ENCODE results near the gene IFFO2. TPM values are rescaled to one million over a fixed set of nuclear protein-coding genes. Genes with fewer than 3 reads are reported as not detected.

The IFFO2 gene
- total and polyA plus RNA-seq, 2 of the 13 experiments (the other 11 are each of a cell fraction or from before 2014, with no cell fraction given), result 7.3 to 16.7 TPM

DNA sequence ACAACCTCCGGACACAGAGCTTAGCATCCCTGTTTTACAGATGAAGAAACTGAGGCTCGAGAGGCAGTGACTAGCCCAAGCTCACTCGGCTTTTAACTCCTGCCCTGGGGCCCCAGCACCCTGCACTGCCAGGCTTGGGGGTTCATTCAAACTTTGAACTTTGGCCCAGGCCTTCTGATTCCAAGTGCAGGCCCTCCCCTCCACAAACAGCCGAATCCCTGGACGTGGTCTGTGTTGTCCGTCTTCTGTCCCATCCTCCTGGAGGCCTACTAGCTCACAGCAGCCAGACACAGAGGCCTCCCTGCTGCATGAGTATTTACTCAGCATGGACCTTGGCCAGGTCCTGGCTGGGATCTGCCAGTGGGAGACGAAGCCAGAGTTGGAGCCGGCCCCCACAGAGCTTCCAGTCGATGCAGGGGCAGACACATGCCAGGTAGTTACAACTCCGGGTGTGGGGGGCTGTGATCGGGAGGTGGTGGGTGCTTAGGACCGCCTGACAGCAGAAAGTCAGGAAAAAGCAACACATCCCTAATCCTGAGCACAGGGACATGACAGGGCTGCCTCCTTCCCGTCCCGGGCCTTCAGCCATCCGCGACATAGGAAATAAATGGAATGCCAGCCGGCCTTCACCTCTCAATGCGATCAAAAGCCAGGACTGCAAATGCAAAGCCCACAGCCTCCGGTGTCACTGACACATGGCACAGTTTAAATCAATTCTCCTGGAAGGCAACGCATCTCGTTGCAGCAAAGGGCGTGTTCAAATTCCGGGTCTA lies 7.4 kb downstream of the IFFO2 start (continued):
- TF ChIP-seq, protein P1, sequence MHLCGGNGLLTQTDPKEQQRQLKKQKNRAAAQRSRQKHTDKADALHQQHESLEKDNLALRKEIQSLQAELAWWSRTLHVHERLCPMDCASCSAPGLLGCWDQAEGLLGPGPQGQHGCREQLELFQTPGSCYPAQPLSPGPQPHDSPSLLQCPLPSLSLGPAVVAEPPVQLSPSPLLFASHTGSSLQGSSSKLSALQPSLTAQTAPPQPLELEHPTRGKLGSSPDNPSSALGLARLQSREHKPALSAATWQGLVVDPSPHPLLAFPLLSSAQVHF (CRISPR knock-in tag; IDR thresholded peaks at IDR 0.05), result 0 out of 2 replicates have a peak, but pooled peaks have one; percentile 34
- peak; percentile 39; the same call in 1 of the 2 replicates for TF ChIP-seq ETV5 (CRISPR knock-in tag; IDR thresholded peaks at IDR 0.05; ENCODE audit: borderline replicate concordance)
- peak; percentile 80; the same call in 1 of the 2 replicates for TF ChIP-seq ARNTL (CRISPR knock-in tag; IDR thresholded peaks at IDR 0.05)
- TF ChIP-seq NR2F1 (CRISPR knock-in tag; IDR thresholded peaks at IDR 0.05), result no peak; a peak in 1 of 4 replicates
- no peak for TF ChIP-seq NFE2 (CRISPR knock-in tag; IDR thresholded peaks at IDR 0.05)
- no peak for TF ChIP-seq RXRB (CRISPR knock-in tag; IDR thresholded peaks at IDR 0.05; ENCODE audit: borderline replicate concordance)
- TF ChIP-seq ZBTB21 (CRISPR knock-in tag; IDR thresholded peaks at IDR 0.05), result no peak
- 0 out of 2 replicates have a peak, but pooled peaks have one; percentile 66 for TF ChIP-seq CCDC6 (CRISPR knock-in tag; IDR thresholded peaks at IDR 0.05)
- no peak for TF ChIP-seq MZF1 (CRISPR knock-in tag; IDR thresholded peaks at IDR 0.05; ENCODE audit: borderline replicate concordance)
- TF ChIP-seq ZSCAN29 (CRISPR knock-in tag; conservative IDR thresholded peaks at IDR 0.05), result peak; percentile 89; the same call in 1 of the 2 replicates
- peak; percentile 63; the same call in 1 of the 2 replicates for TF ChIP-seq KAT8 (CRISPR knock-in tag; IDR thresholded peaks at IDR 0.05)
- peak; percentile 59 for TF ChIP-seq MED8 (CRISPR knock-in tag; IDR thresholded peaks at IDR 0.05; ENCODE audit: insufficient replicate concordance)
- no peak for TF ChIP-seq SRSF4 (IDR thresholded peaks at IDR 0.05; ENCODE audit: low read depth, low read length, poor library complexity, severe bottlenecking)
- TF ChIP-seq, protein P2, sequence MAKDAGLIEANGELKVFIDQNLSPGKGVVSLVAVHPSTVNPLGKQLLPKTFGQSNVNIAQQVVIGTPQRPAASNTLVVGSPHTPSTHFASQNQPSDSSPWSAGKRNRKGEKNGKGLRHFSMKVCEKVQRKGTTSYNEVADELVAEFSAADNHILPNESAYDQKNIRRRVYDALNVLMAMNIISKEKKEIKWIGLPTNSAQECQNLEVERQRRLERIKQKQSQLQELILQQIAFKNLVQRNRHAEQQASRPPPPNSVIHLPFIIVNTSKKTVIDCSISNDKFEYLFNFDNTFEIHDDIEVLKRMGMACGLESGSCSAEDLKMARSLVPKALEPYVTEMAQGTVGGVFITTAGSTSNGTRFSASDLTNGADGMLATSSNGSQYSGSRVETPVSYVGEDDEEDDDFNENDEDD (CRISPR knock-in tag; IDR thresholded peaks at IDR 0.05; ENCODE audit: borderline replicate concordance), result peak; percentile 83
- TF ChIP-seq ZNF350 (CRISPR knock-in tag; IDR thresholded peaks at IDR 0.05; ENCODE audit: borderline replicate concordance, low read depth), result peak; percentile 91
- TF ChIP-seq PAX8 (CRISPR knock-in tag; IDR thresholded peaks at IDR 0.05; ENCODE audit: borderline replicate concordance), result peak; percentile 32; the same call in 1 of the 2 replicates
- TF ChIP-seq, protein P3, sequence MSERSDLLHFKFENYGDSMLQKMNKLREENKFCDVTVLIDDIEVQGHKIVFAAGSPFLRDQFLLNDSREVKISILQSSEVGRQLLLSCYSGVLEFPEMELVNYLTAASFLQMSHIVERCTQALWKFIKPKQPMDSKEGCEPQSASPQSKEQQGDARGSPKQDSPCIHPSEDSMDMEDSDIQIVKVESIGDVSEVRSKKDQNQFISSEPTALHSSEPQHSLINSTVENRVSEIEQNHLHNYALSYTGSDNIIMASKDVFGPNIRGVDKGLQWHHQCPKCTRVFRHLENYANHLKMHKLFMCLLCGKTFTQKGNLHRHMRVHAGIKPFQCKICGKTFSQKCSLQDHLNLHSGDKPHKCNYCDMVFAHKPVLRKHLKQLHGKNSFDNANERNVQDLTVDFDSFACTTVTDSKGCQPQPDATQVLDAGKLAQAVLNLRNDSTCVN (CRISPR knock-in tag; IDR thresholded peaks at IDR 0.05; ENCODE audit: borderline replicate concordance), result peak; percentile 43; the same call in 1 of the 2 replicates
- peak; percentile 92 for TF ChIP-seq KDM1A (CRISPR knock-in tag; IDR thresholded peaks at IDR 0.05)
- TF ChIP-seq SMC3 (IDR thresholded peaks at IDR 0.05; ENCODE audit: low read length), result peak; percentile 21
- peak; percentile 64 for TF ChIP-seq THAP11 (CRISPR knock-in tag; IDR thresholded peaks at IDR 0.05)
- TF ChIP-seq, protein P4, sequence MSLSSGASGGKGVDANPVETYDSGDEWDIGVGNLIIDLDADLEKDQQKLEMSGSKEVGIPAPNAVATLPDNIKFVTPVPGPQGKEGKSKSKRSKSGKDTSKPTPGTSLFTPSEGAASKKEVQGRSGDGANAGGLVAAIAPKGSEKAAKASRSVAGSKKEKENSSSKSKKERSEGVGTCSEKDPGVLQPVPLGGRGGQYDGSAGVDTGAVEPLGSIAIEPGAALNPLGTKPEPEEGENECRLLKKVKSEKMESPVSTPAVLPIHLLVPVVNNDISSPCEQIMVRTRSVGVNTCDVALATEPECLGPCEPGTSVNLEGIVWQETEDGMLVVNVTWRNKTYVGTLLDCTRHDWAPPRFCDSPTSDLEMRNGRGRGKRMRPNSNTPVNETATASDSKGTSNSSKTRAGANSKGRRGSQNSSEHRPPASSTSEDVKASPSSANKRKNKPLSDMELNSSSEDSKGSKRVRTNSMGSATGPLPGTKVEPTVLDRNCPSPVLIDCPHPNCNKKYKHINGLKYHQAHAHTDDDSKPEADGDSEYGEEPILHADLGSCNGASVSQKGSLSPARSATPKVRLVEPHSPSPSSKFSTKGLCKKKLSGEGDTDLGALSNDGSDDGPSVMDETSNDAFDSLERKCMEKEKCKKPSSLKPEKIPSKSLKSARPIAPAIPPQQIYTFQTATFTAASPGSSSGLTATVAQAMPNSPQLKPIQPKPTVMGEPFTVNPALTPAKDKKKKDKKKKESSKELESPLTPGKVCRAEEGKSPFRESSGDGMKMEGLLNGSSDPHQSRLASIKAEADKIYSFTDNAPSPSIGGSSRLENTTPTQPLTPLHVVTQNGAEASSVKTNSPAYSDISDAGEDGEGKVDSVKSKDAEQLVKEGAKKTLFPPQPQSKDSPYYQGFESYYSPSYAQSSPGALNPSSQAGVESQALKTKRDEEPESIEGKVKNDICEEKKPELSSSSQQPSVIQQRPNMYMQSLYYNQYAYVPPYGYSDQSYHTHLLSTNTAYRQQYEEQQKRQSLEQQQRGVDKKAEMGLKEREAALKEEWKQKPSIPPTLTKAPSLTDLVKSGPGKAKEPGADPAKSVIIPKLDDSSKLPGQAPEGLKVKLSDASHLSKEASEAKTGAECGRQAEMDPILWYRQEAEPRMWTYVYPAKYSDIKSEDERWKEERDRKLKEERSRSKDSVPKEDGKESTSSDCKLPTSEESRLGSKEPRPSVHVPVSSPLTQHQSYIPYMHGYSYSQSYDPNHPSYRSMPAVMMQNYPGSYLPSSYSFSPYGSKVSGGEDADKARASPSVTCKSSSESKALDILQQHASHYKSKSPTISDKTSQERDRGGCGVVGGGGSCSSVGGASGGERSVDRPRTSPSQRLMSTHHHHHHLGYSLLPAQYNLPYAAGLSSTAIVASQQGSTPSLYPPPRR (CRISPR knock-in tag; IDR thresholded peaks at IDR 0.05; ENCODE audit: borderline replicate concordance), result peak; percentile 86
- peak; percentile 58 for TF ChIP-seq GATAD1 (CRISPR knock-in tag; IDR thresholded peaks at IDR 0.05)
